Neural progenitor cell (in vitro differentiated cells): ENCODE data around the gene SBSN.

Experiments
- EZH2 ChIP-seq: fragments of 200-600 bp; sonication (generic); IDR thresholded peaks from 2 replicates; pipeline ENCODE4 v1.6.1; 2017; ENCODE audit warnings: antibody characterized with exemption, mild to moderate bottlenecking, moderate library complexity
- EZH2phosphoT487 ChIP-seq: fragments of 200-600 bp; sonication (generic); IDR thresholded peaks from 2 replicates; pipeline ENCODE4 v1.6.1; 2017; ENCODE audit warnings: antibody characterized with exemption
- TF ChIP-seq, protein P1 (sequence below): fragments of 200-600 bp; sonication (generic); IDR thresholded peaks from 2 replicates; pipeline ENCODE4 v1.5.1; 2017; ENCODE audit warnings: antibody characterized with exemption, mild to moderate bottlenecking

DNA sequence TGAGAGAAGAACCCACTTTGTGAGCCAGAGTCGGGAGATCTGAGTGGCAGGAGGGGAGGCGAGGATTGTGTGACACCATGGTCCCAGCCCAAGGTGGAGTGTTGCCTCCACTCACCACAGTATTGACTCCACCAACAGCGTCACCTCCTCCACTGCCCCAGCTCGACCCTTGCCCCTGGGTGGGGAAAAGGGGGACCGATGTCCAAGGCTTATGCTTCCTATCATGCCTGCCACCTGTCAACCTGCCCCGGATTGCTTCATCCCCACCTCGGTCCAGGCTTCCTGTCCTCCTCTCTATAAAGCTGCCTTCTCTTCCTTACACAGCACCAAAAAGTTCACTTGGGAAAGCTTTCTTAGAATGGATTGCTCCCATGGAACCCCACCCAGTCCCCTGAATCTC, 22.1 kb downstream of the SBSN start:
- TF ChIP-seq EZH2 = no peak
- TF ChIP-seq, protein P1, sequence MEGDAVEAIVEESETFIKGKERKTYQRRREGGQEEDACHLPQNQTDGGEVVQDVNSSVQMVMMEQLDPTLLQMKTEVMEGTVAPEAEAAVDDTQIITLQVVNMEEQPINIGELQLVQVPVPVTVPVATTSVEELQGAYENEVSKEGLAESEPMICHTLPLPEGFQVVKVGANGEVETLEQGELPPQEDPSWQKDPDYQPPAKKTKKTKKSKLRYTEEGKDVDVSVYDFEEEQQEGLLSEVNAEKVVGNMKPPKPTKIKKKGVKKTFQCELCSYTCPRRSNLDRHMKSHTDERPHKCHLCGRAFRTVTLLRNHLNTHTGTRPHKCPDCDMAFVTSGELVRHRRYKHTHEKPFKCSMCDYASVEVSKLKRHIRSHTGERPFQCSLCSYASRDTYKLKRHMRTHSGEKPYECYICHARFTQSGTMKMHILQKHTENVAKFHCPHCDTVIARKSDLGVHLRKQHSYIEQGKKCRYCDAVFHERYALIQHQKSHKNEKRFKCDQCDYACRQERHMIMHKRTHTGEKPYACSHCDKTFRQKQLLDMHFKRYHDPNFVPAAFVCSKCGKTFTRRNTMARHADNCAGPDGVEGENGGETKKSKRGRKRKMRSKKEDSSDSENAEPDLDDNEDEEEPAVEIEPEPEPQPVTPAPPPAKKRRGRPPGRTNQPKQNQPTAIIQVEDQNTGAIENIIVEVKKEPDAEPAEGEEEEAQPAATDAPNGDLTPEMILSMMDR = no peak
- TF ChIP-seq EZH2phosphoT487 = no peak
